GM12878 (cell line): Measurements from ENCODE around the gene KANSL3. TPM values are rescaled to one million over a fixed set of nuclear protein-coding genes. Genes with fewer than 3 reads are reported as not detected.

Experiments
- ATAC-seq: fragments of 200-7000 bp; cut with Tn5 transposase; 3 replicates; pipeline ENCODE4 v1.9.1; 2020; ENCODE audit warnings: mild to moderate bottlenecking, moderate library complexity
- BruUV-seq: library from RNA; stranded (reverse); fragments of 400-500 nt; replicated peaks from 2 replicates; lab custom pipeline; 2021; lab: Mats Ljungman, UMichigan
- CTCF ChIA-PET: fragments of 300-600 bp; sonication (Branson Sonifier 250); formaldehyde crosslinking; extraction: SDS; loops from one replicate; lab custom pipeline; 2021; ENCODE audit warnings: inconsistent platforms; lab: Yijun Ruan, JAX
- POLR2A ChIA-PET: fragments of 350-600 bp; formaldehyde crosslinking; extraction: SDS; loops from one replicate; lab custom pipeline; 2021; ENCODE audit warnings: inconsistent platforms; lab: Charles Lee
- RAD21 ChIA-PET: fragments of 300-600 bp; sonication (Branson Sonifier 250); formaldehyde crosslinking; loops from one replicate; lab custom pipeline; 2023; ENCODE audit warnings: antibody characterized with exemption; ENCODE audit not compliant: unreplicated experiment; lab: Charles Lee
- SMC1A ChIA-PET: fragments of 300-600 bp; sonication (Branson Sonifier 250); formaldehyde crosslinking; loops from one replicate; lab custom pipeline; 2023; ENCODE audit not compliant: unreplicated experiment, uncharacterized antibody; lab: Charles Lee
- DNase-seq: peaks from one replicate; pipeline ENCODE4 v3.0.0-alpha.2; 2011; ENCODE audit warnings: low read depth, low spot score
- FAIRE-seq: peaks from 3 replicates; lab custom pipeline; 2011; peaks lifted over from hg19 to GRCh38; lab: Jason Lieb, UNC
- H2AFZ ChIP-seq: 2 replicates; pipeline ENCODE4 v1.6.0; 2011; ENCODE audit warnings: low read depth, low read length, control low read depth; ENCODE audit not compliant: control insufficient read depth
- H3K27ac ChIP-seq: 2 replicates; pipeline ENCODE4 v1.5.1; 2011; ENCODE audit warnings: control low read depth; ENCODE audit not compliant: control insufficient read depth, insufficient read depth
- H3K27me3 ChIP-seq, 2 experiments: replicated peaks in 1 of 2; 2 replicates each; pipeline versions ENCODE4 v1.6.0 to v1.6.1; 2011; ENCODE audit warnings: low read length in 1 of 2; ENCODE audit not compliant: control insufficient read depth in 2 of 2, insufficient read depth in 2 of 2
- H3K36me3 ChIP-seq, 2 experiments: 2 replicates each; pipeline ENCODE4 v1.5.1; 2011; ENCODE audit warnings: low read length in 1 of 2; ENCODE audit not compliant: control insufficient read depth in 2 of 2, insufficient read depth in 2 of 2
- H3K4me1 ChIP-seq: 2 replicates; pipeline ENCODE4 v1.6.1; 2011; ENCODE audit warnings: mild to moderate bottlenecking, low read length, moderate library complexity, mixed read lengths; ENCODE audit not compliant: control insufficient read depth, insufficient read depth
- H3K4me2 ChIP-seq: 2 replicates; pipeline ENCODE4 v1.6.0; 2011; ENCODE audit warnings: control low read depth; ENCODE audit not compliant: control insufficient read depth, insufficient read depth
- H3K4me3 ChIP-seq: fragments of 200-600 bp; sonication (generic); 2 replicates; pipeline ENCODE4 v1.5.1; 2016
- H3K79me2 ChIP-seq: 2 replicates; pipeline ENCODE4 v1.6.0; 2011; ENCODE audit warnings: low read length; ENCODE audit not compliant: control insufficient read depth, insufficient read depth
- H3K9ac ChIP-seq: 2 replicates; pipeline ENCODE4 v1.8.0; 2011; ENCODE audit warnings: low read length, control low read depth, mixed read lengths; ENCODE audit not compliant: control insufficient read depth, insufficient read depth
- H3K9me3 ChIP-seq: replicated peaks from 3 replicates; pipeline ENCODE4 v1.5.1; 2011; ENCODE audit warnings: mild to moderate bottlenecking, low read length; ENCODE audit not compliant: control insufficient read depth, insufficient read depth
- H4K20me1 ChIP-seq: 2 replicates; pipeline ENCODE4 v1.6.0; 2011; ENCODE audit not compliant: control insufficient read depth, insufficient read depth
- BACH1 ChIP-seq: fragments of 450-650 bp; IDR thresholded peaks from 2 replicates; pipeline ENCODE4 v1.6.1; 2017; ENCODE audit warnings: mild to moderate bottlenecking, borderline replicate concordance
- HDGF ChIP-seq: fragments of 450-650 bp; IDR thresholded peaks from 2 replicates; pipeline ENCODE4 v1.6.1; 2016; ENCODE audit warnings: antibody characterized with exemption
- MYC ChIP-seq: IDR thresholded peaks from 2 replicates; pipeline ENCODE4 v1.6.1; 2011; ENCODE audit warnings: mild to moderate bottlenecking, low read length, moderate library complexity, inconsistent platforms; ENCODE audit not compliant: insufficient read depth, insufficient replicate concordance, insufficient read length, severe bottlenecking
- YBX1 ChIP-seq: fragments of 450-650 bp; IDR thresholded peaks from 2 replicates; pipeline ENCODE4 v1.6.1; 2016; ENCODE audit warnings: antibody characterized with exemption
- WGBS: methylation state at CpG from one replicate; pipeline ENCODE4 v1.1.6; 2016; ENCODE audit warnings: low lambda C conversion rate; ENCODE audit not compliant: insufficient replicate concordance, insufficient coverage; ENCODE audit errors: missing lambda C conversion rate; 5-methylcytosine and 5-hydroxymethylcytosine counted together
- in situ Hi-C: fragments of 300-500 bp; cut with MboI; formaldehyde crosslinking; loops from 9 replicates; pipeline ENCODE4 v1.14.3; 2018; ENCODE audit warnings: mixed read lengths
- intact Hi-C: fragments of 100-400 bp; cut with micrococcal nuclease; formaldehyde crosslinking; loops from one replicate; pipeline ENCODE4 v1.14.2; 2022; ENCODE audit not compliant: unreplicated experiment
- polyA plus RNA-seq, 11 experiments: library from polyadenylated mRNA; depleted of rRNA in 4 of 11; unstranded in 6 of 11; stranded (reverse) in 5 of 11; fragments of >200 nt; fragmentation: Nextera tagmentation in 4 of 11; fragmentation: Illumina TruSeq in 1 of 11; extraction: Ambion mirVana in 4 of 11; extraction: Trizol in 1 of 11; gene quantifications; 1 replicate in 1 of 11; 2 replicates in 10 of 11; pipeline versions ENCODE4 v1.2.1 to v1.2.3, GENCODE V29; 2011 to 2016; ENCODE audit warnings: inconsistent platforms in 2 of 11, missing spikeins in 2 of 11, low read depth in 1 of 11
- total RNA-seq, 4 experiments: library from RNA; depleted of rRNA in 3 of 4; stranded (reverse); fragments of >200 nt in 3 of 4; fragmentation: Illumina TruSeq in 1 of 4; extraction: Trizol in 1 of 4; gene quantifications; 2 replicates each; pipeline versions ENCODE4 v1.2.1 to v1.2.3, GENCODE V29; 2013 to 2021
- TF ChIP-seq, protein P1 (sequence below): IDR thresholded peaks from 2 replicates; pipeline ENCODE4 v1.6.1; 2011; ENCODE audit warnings: borderline replicate concordance, low read depth, mild to moderate bottlenecking, moderate library complexity, mixed read lengths, low read length; ENCODE audit not compliant: insufficient read depth; ENCODE audit errors: extremely low read length
- TF ChIP-seq, protein P2 (sequence below): fragments of 450-650 bp; formaldehyde crosslinking; IDR thresholded peaks from 2 replicates; pipeline ENCODE4 v1.5.0; 2022; ENCODE audit warnings: mild to moderate bottlenecking, missing genetic modification characterization

Gene KANSL3
- total and polyA plus RNA-seq, 10 of the 15 experiments (the other 5 are each of a cell fraction or from before 2014, with no cell fraction given): 5.6 to 25.9 (median 16.7) TPM

DNA sequence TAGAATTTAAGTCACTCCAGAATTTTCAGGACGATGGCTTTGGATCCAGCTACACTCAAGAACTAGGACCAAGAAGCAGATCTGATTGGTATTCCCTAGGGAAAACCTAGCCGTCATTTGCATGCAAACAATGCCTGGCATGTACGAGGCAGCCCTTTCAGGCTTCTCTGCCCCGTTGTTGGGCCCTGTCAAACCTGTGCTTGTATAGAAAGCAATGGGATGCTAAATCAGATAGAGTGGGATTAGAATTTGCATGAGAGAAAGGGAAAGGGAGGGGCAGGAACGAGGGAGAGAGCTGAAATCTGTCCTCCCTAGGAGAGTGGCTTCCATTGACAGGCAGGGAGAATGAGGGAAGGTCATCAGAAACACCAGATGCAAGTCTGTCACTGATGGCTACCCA, 73.0 kb downstream of the KANSL3 start:
- ChIA-PET POLR2A (no interaction called here), CTCF (interaction anchor here (1.1 kb wide), 1 partner anchor 10 kb away, joined by 4 read pairs; no protein-coding TSS in a partner anchor), RAD21 (no interaction called here), SMC1A (interaction anchor here (1.2 to 1.3 kb wide), 2 partner anchors 8 to 29 kb away, joined by 3 read pairs; no protein-coding TSS in a partner anchor)
- no TSS peak for BruUV-seq
- Histone ChIP-seq H3K4me1 (no peaks in the 10 kb centered on the region), H3K79me2 (no peaks in the 10 kb centered on the region), H3K4me3 (no peak overlapping the region), H4K20me1 (no peaks in the 10 kb centered on the region), H3K4me2 (no peak overlapping the region), H3K36me3 (no peaks in the 10 kb centered on the region), H3K27me3 (no peaks in the 10 kb centered on the region), H3K9me3 (no peaks in the 10 kb centered on the region; the same call in 2 of the 3 replicates), H2AFZ (no peak overlapping the region), H3K9ac (no peak overlapping the region), H3K27ac (no peak overlapping the region)
- FAIRE-seq: no peak
- TF ChIP-seq HDGF (no peak), YBX1 (no peak), BACH1 (no peak), MYC (no peak)
- TF ChIP-seq, protein P1, sequence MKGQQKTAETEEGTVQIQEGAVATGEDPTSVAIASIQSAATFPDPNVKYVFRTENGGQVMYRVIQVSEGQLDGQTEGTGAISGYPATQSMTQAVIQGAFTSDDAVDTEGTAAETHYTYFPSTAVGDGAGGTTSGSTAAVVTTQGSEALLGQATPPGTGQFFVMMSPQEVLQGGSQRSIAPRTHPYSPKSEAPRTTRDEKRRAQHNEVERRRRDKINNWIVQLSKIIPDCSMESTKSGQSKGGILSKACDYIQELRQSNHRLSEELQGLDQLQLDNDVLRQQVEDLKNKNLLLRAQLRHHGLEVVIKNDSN: no peak
- TF ChIP-seq, protein P2, sequence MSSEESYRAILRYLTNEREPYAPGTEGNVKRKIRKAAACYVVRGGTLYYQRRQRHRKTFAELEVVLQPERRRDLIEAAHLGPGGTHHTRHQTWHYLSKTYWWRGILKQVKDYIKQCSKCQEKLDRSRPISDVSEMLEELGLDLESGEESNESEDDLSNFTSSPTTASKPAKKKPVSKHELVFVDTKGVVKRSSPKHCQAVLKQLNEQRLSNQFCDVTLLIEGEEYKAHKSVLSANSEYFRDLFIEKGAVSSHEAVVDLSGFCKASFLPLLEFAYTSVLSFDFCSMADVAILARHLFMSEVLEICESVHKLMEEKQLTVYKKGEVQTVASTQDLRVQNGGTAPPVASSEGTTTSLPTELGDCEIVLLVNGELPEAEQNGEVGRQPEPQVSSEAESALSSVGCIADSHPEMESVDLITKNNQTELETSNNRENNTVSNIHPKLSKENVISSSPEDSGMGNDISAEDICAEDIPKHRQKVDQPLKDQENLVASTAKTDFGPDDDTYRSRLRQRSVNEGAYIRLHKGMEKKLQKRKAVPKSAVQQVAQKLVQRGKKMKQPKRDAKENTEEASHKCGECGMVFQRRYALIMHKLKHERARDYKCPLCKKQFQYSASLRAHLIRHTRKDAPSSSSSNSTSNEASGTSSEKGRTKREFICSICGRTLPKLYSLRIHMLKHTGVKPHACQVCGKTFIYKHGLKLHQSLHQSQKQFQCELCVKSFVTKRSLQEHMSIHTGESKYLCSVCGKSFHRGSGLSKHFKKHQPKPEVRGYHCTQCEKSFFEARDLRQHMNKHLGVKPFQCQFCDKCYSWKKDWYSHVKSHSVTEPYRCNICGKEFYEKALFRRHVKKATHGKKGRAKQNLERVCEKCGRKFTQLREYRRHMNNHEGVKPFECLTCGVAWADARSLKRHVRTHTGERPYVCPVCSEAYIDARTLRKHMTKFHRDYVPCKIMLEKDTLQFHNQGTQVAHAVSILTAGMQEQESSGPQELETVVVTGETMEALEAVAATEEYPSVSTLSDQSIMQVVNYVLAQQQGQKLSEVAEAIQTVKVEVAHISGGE (CRISPR knock-in tag): no peak
- 17% methylated on average over 5 of the region's 5 CpGs for WGBS
- intact Hi-C loops: no loop called here
- ATAC-seq: no peak
- no peak for DNase-seq
- in situ Hi-C loops: no loop called here
